ENCODE data around the gene CPAMD8. TPM values are rescaled to one million over a fixed set of nuclear protein-coding genes. Genes with fewer than 3 reads are reported as not detected.
"Not testable (repeated sequence)": the region's sequence is repeated elsewhere in the genome, so short reads cannot be mapped to it uniquely, and the experiment has no call there.

CPAMD8 gene
- total and polyA plus RNA-seq, 2 of the 8 experiments (the other 6 are each of a cell fraction or from before 2014, with no cell fraction given): 6.1 to 9.2 TPM

DNA sequence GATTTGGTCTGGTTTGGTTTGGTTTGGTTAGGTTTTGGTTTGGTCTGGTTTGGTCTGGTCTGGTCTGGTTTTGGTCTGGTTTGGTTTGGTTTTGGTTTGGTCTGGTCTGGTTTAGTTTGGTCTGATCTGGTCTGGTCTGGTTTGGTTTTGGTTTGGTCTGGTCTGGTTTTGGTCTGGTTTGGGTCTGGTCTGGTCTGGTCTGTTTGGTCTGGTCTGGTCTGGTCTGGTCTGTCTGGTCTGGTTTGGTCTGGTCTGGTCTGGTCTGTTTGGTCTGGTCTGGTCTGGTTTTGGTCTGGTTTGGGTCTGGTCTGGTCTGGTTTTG is 151.7 kb downstream of the CPAMD8 start:
- H3K9ac ChIP-seq (replicated peaks in 1 of 4; ENCODE audit: extremely low read depth in 1 of 4, low read depth in 3 of 4, low read length in 3 of 4); H3K23ac ChIP-seq (ENCODE audit: insufficient read length); H2AFZ ChIP-seq (ENCODE audit: low read length); H2AK5ac ChIP-seq (ENCODE audit: low read depth, low read length); H4K5ac ChIP-seq (ENCODE audit: insufficient read length, low read depth, low read length); H2BK20ac ChIP-seq (ENCODE audit: low read length); H3K4me2 ChIP-seq (ENCODE audit: insufficient read depth in 1 of 2, low read depth in 2 of 2, low read length in 2 of 2); H2BK5ac ChIP-seq (ENCODE audit: low read depth, low read length); H3K9me3 ChIP-seq (ENCODE audit: insufficient read depth in 2 of 2, low read depth in 1 of 2, low read length in 1 of 2); H2BK15ac ChIP-seq (ENCODE audit: low read length); H4K8ac ChIP-seq (ENCODE audit: extremely low read depth, insufficient read depth, low read length); H3K4me1 ChIP-seq (replicated peaks in 1 of 4; ENCODE audit: control insufficient read depth in 3 of 4, insufficient read depth in 4 of 4, low read length in 3 of 4); H3K18ac ChIP-seq (ENCODE audit: extremely low read depth, low read length); CTCF ChIA-PET (ENCODE audit: partially characterized antibody); POLR2A ChIA-PET (ENCODE audit: partially characterized antibody); H4K91ac ChIP-seq (replicated peaks; ENCODE audit: insufficient read length, low read length); H3K27me3 ChIP-seq (replicated peaks in 1 of 4; ENCODE audit: control insufficient read depth in 3 of 4, extremely low read depth in 1 of 4, insufficient read depth in 3 of 4, low read length in 3 of 4); H3K23me2 ChIP-seq (ENCODE audit: low read depth, low read length); H2BK120ac ChIP-seq (replicated peaks; ENCODE audit: low read depth, low read length); H2BK12ac ChIP-seq (ENCODE audit: low read depth, low read length); FAIRE-seq; DNase-seq (ENCODE audit: low read depth in 1 of 2, low spot score in 2 of 2); H3K56ac ChIP-seq (replicated peaks; ENCODE audit: insufficient read length, low read depth, low read length); H3K14ac ChIP-seq (ENCODE audit: insufficient read length); H3K4me3 ChIP-seq (ENCODE audit: extremely low read depth in 1 of 4, insufficient read depth in 2 of 4, low read depth in 3 of 4, low read length in 4 of 4); H3K4ac ChIP-seq (replicated peaks; ENCODE audit: insufficient read length, low read depth, low read length): not testable (repeated sequence)
- H4K20me1 ChIP-seq (replicated peaks in 1 of 2; ENCODE audit: control insufficient read depth in 1 of 2, insufficient read depth in 2 of 2, low read length in 2 of 2): peaks cover 0 to 11% of the 10 kb centered on the region in 2 experiments
- H3K79me2 ChIP-seq (ENCODE audit: control insufficient read depth in 1 of 2, insufficient read depth in 2 of 2, low read length in 2 of 2): peaks cover 0 to 16% of the 10 kb centered on the region in 2 experiments; a peak in 2 of 4 replicates
- peak overlapping the region; percentile 40; the same call in 1 of the 2 replicates for H3K27ac ChIP-seq (ENCODE audit: low read depth, low read length)
- peaks cover 13% of the 10 kb centered on the region; the same call in 1 of the 2 replicates for H3K79me1 ChIP-seq (ENCODE audit: low read depth, low read length)
- peaks cover 20 to 59% (median 47%) of the 10 kb centered on the region in 4 experiments for H3K36me3 ChIP-seq (ENCODE audit: control insufficient read depth in 2 of 4, insufficient read depth in 4 of 4, low read length in 3 of 4)

Measured in H1 (cell line).